Activated naive CD4-positive, alpha-beta T cell treated with anti-CD3 and anti-CD28 coated beads for 36 hours (primary cell): ENCODE results near the gene ERVW-1. TPM values are rescaled to one million over a fixed set of nuclear protein-coding genes. Genes with fewer than 3 reads are reported as not detected.
"Not testable (repeated sequence)": the region's sequence is repeated elsewhere in the genome, so short reads cannot be mapped to it uniquely, and the experiment has no call there.

Experiments used
- CTCF ChIA-PET: fragments of 350-600 bp; sonication (Branson Sonifier 250); formaldehyde crosslinking; loops from one replicate; lab custom pipeline; 2021; ENCODE audit warnings: antibody characterized with exemption; lab: Charles Lee
- DNase-seq: peaks from one replicate; pipeline ENCODE4 v3.0.0-alpha.2; 2020
- H3K27ac Mint-ChIP-seq: one replicate; pipeline ENCODE4 v1.8.0; 2021; ENCODE audit warnings: mild to moderate bottlenecking, mixed read lengths
- H3K27me3 Mint-ChIP-seq: one replicate; pipeline ENCODE4 v1.8.0; 2021; ENCODE audit warnings: low read depth, mixed read lengths
- H3K36me3 Mint-ChIP-seq: one replicate; pipeline ENCODE4 v1.8.0; 2021; ENCODE audit warnings: low read depth, mixed read lengths
- H3K4me1 Mint-ChIP-seq: one replicate; pipeline ENCODE4 v1.8.0; 2021; ENCODE audit warnings: low read depth, mixed read lengths
- H3K4me3 Mint-ChIP-seq: one replicate; pipeline ENCODE4 v1.8.0; 2021; ENCODE audit warnings: mild to moderate bottlenecking, moderate library complexity, mixed read lengths
- H3K9me3 Mint-ChIP-seq: one replicate; pipeline ENCODE4 v1.8.0; 2021; ENCODE audit warnings: mixed read lengths
- intact Hi-C: fragments of 100-400 bp; cut with micrococcal nuclease; formaldehyde crosslinking; loops from one replicate; pipeline ENCODE4 v1.15.1; 2023
- total RNA-seq, 2 experiments: library from RNA; stranded (reverse); gene quantifications; one replicate each; pipeline ENCODE4 v1.2.3, GENCODE V29; 2021

ERVW-1 gene
- total RNA-seq, 2 experiments from 2014 or later, result not detected

- Mint-ChIP-seq H3K4me1 (no peaks in the 10 kb centered on the region), H3K36me3 (peaks cover 11% of the 10 kb centered on the region), H3K4me3 (no peak overlapping the region), H3K27me3 (no peaks in the 10 kb centered on the region), H3K27ac (no peak overlapping the region), H3K9me3 (no peaks in the 10 kb centered on the region)
- intact Hi-C loops, result no loop called here
- CTCF ChIA-PET, result no interaction called here
- DNase-seq, result no peak
Observed at GRCh38 chr7:92487804-92488203, 10.1 kb upstream of the ERVW-1 start.

- H3K9me3 Mint-ChIP-seq, result no peaks in the 10 kb centered on the region
- CTCF ChIA-PET, result no interaction called here
- intact Hi-C loops, result no loop called here
- DNase-seq, result no peak
- H3K4me1 Mint-ChIP-seq, result no peaks in the 10 kb centered on the region
- no peak overlapping the region for H3K4me3 Mint-ChIP-seq
- no peaks in the 10 kb centered on the region for H3K27me3 Mint-ChIP-seq
- no peak overlapping the region for H3K27ac Mint-ChIP-seq
- H3K36me3 Mint-ChIP-seq, result peaks cover 5% of the 10 kb centered on the region
Observed at GRCh38 chr7:92485974-92486373, 8.2 kb upstream of the ERVW-1 start.

- intact Hi-C loops, result no loop called here
- Mint-ChIP-seq H3K36me3 (peaks cover 3% of the 10 kb centered on the region), H3K9me3 (no peaks in the 10 kb centered on the region), H3K4me3 (no peak overlapping the region), H3K4me1 (no peaks in the 10 kb centered on the region), H3K27me3 (no peaks in the 10 kb centered on the region), H3K27ac (no peak overlapping the region)
- no peak for DNase-seq
- CTCF ChIA-PET, result no interaction called here
Observed at GRCh38 chr7:92485267-92485892, 7.6 kb upstream of the ERVW-1 start.

- H3K4me3 Mint-ChIP-seq, DNase-seq, intact Hi-C loops, H3K4me1 Mint-ChIP-seq, H3K9me3 Mint-ChIP-seq, H3K27ac Mint-ChIP-seq, H3K36me3 Mint-ChIP-seq, H3K27me3 Mint-ChIP-seq, CTCF ChIA-PET: not testable (repeated sequence)
Observed at GRCh38 chr7:92484226-92484625, 6.5 kb upstream of the ERVW-1 start.

- intact Hi-C loops, H3K27me3 Mint-ChIP-seq, H3K36me3 Mint-ChIP-seq, H3K4me1 Mint-ChIP-seq, H3K27ac Mint-ChIP-seq, H3K9me3 Mint-ChIP-seq, CTCF ChIA-PET, DNase-seq, H3K4me3 Mint-ChIP-seq: not testable (repeated sequence)
Observed at GRCh38 chr7:92483624-92484023, 5.9 kb upstream of the ERVW-1 start.

- H3K4me1 Mint-ChIP-seq, H3K36me3 Mint-ChIP-seq, intact Hi-C loops, H3K27ac Mint-ChIP-seq, DNase-seq, H3K27me3 Mint-ChIP-seq, H3K4me3 Mint-ChIP-seq, H3K9me3 Mint-ChIP-seq, CTCF ChIA-PET: not testable (repeated sequence)
Observed at GRCh38 chr7:92479146-92479545, 1.4 kb upstream of the ERVW-1 start.

GRCh38 chr7:92478711-92479110, 965 bp upstream of the ERVW-1 start:
- Mint-ChIP-seq H3K4me3 (no peak overlapping the region), H3K9me3 (no peaks in the 10 kb centered on the region), H3K36me3 (no peaks in the 10 kb centered on the region), H3K27ac (no peak overlapping the region), H3K27me3 (no peaks in the 10 kb centered on the region), H3K4me1 (no peaks in the 10 kb centered on the region)
- CTCF ChIA-PET, result no interaction called here
- DNase-seq, result no peak
- intact Hi-C loops, result no loop called here

- DNase-seq, result no peak
- H3K27me3 Mint-ChIP-seq, result no peaks in the 10 kb centered on the region
- CTCF ChIA-PET, result no interaction called here
- no peak overlapping the region for H3K27ac Mint-ChIP-seq
- H3K4me3 Mint-ChIP-seq, result no peak overlapping the region
- intact Hi-C loops, result no loop called here
- no peaks in the 10 kb centered on the region for H3K36me3 Mint-ChIP-seq
- no peaks in the 10 kb centered on the region for H3K4me1 Mint-ChIP-seq
- no peaks in the 10 kb centered on the region for H3K9me3 Mint-ChIP-seq
Observed at GRCh38 chr7:92478095-92478494, 349 bp upstream of the ERVW-1 start.

- H3K27ac Mint-ChIP-seq, DNase-seq, H3K9me3 Mint-ChIP-seq, H3K27me3 Mint-ChIP-seq, H3K36me3 Mint-ChIP-seq, H3K4me3 Mint-ChIP-seq, H3K4me1 Mint-ChIP-seq, intact Hi-C loops: not testable (repeated sequence)
- CTCF ChIA-PET, result interaction anchor here (1.2 kb wide), 1 partner anchor 15 kb away, joined by 4 read pairs; no protein-coding TSS in a partner anchor
Observed at GRCh38 chr7:92475851-92476590, 1.7 kb downstream of the ERVW-1 start.

GRCh38 chr7:92475261-92475770, 2.4 kb downstream of the ERVW-1 start:
- H3K27me3 Mint-ChIP-seq, intact Hi-C loops, DNase-seq, H3K4me1 Mint-ChIP-seq, H3K4me3 Mint-ChIP-seq, H3K9me3 Mint-ChIP-seq, H3K36me3 Mint-ChIP-seq, H3K27ac Mint-ChIP-seq: not testable (repeated sequence)
- CTCF ChIA-PET, result interaction anchor here (1.2 kb wide), 1 partner anchor 14 kb away, joined by 4 read pairs; no protein-coding TSS in a partner anchor

- H3K36me3 Mint-ChIP-seq, CTCF ChIA-PET: not testable (repeated sequence)
Observed at GRCh38 chr7:92473989-92474388, 3.8 kb downstream of the ERVW-1 start.

GRCh38 chr7:92468589-92468988, 9.2 kb downstream of the ERVW-1 start:
- H3K4me3 Mint-ChIP-seq, H3K27ac Mint-ChIP-seq, H3K9me3 Mint-ChIP-seq, H3K4me1 Mint-ChIP-seq, DNase-seq, intact Hi-C loops, H3K27me3 Mint-ChIP-seq: not testable (repeated sequence)
- CTCF ChIA-PET, result interaction anchor here (0.7 kb wide), 1 partner anchor 21 kb away, joined by 4 read pairs; the partner anchor contains the start of gene GATAD1
- peaks cover 11% of the 10 kb centered on the region for H3K36me3 Mint-ChIP-seq

More at GRCh38 chr7:92473989-92474388, 3.8 kb downstream of the ERVW-1 start:
- H3K27ac Mint-ChIP-seq, DNase-seq, intact Hi-C loops, H3K4me1 Mint-ChIP-seq, H3K9me3 Mint-ChIP-seq, H3K27me3 Mint-ChIP-seq, H3K4me3 Mint-ChIP-seq: not testable (repeated sequence)

GRCh38 chr7:92466682-92467081, 11.1 kb downstream of the ERVW-1 start:
- DNase-seq, result no peak
- Mint-ChIP-seq H3K27me3 (no peaks in the 10 kb centered on the region), H3K4me1 (no peaks in the 10 kb centered on the region), H3K9me3 (peaks cover 8% of the 10 kb centered on the region), H3K27ac (no peak overlapping the region), H3K4me3 (no peak overlapping the region), H3K36me3 (peaks cover 11% of the 10 kb centered on the region)
- intact Hi-C loops, result no loop called here
- CTCF ChIA-PET, result no interaction called here
